GM12878 (cell line): ENCODE data around the gene PREX1. TPM values are rescaled to one million over a fixed set of nuclear protein-coding genes. Genes with fewer than 3 reads are reported as not detected.
A peak's percentile ranks its signal among the peaks of the same experiment; 100 is the strongest.

Experiments
- ATAC-seq: fragments of 200-7000 bp; cut with Tn5 transposase; 3 replicates; pipeline ENCODE4 v1.9.1; 2020; ENCODE audit warnings: mild to moderate bottlenecking, moderate library complexity
- BruUV-seq: library from RNA; stranded (reverse); fragments of 400-500 nt; replicated peaks from 2 replicates; lab custom pipeline; 2021; lab: Mats Ljungman, UMichigan
- CTCF ChIA-PET: fragments of 300-600 bp; sonication (Branson Sonifier 250); formaldehyde crosslinking; extraction: SDS; loops from one replicate; lab custom pipeline; 2021; ENCODE audit warnings: inconsistent platforms; lab: Yijun Ruan, JAX
- POLR2A ChIA-PET: fragments of 350-600 bp; formaldehyde crosslinking; extraction: SDS; loops from one replicate; lab custom pipeline; 2021; ENCODE audit warnings: inconsistent platforms; lab: Charles Lee
- RAD21 ChIA-PET: fragments of 300-600 bp; sonication (Branson Sonifier 250); formaldehyde crosslinking; loops from one replicate; lab custom pipeline; 2023; ENCODE audit warnings: antibody characterized with exemption; ENCODE audit not compliant: unreplicated experiment; lab: Charles Lee
- SMC1A ChIA-PET: fragments of 300-600 bp; sonication (Branson Sonifier 250); formaldehyde crosslinking; loops from one replicate; lab custom pipeline; 2023; ENCODE audit not compliant: unreplicated experiment, uncharacterized antibody; lab: Charles Lee
- DNase-seq: peaks from one replicate; pipeline ENCODE4 v3.0.0-alpha.2; 2011; ENCODE audit warnings: low read depth, low spot score
- FAIRE-seq: peaks from 3 replicates; lab custom pipeline; 2011; peaks lifted over from hg19 to GRCh38; lab: Jason Lieb, UNC
- H2AFZ ChIP-seq: 2 replicates; pipeline ENCODE4 v1.6.0; 2011; ENCODE audit warnings: low read depth, low read length, control low read depth; ENCODE audit not compliant: control insufficient read depth
- H3K27ac ChIP-seq: 2 replicates; pipeline ENCODE4 v1.5.1; 2011; ENCODE audit warnings: control low read depth; ENCODE audit not compliant: control insufficient read depth, insufficient read depth
- H3K27me3 ChIP-seq, 2 experiments: replicated peaks in 1 of 2; 2 replicates each; pipeline versions ENCODE4 v1.6.0 to v1.6.1; 2011; ENCODE audit warnings: low read length in 1 of 2; ENCODE audit not compliant: control insufficient read depth in 2 of 2, insufficient read depth in 2 of 2
- H3K36me3 ChIP-seq, 2 experiments: 2 replicates each; pipeline ENCODE4 v1.5.1; 2011; ENCODE audit warnings: low read length in 1 of 2; ENCODE audit not compliant: control insufficient read depth in 2 of 2, insufficient read depth in 2 of 2
- H3K4me1 ChIP-seq: 2 replicates; pipeline ENCODE4 v1.6.1; 2011; ENCODE audit warnings: mild to moderate bottlenecking, low read length, moderate library complexity, mixed read lengths; ENCODE audit not compliant: control insufficient read depth, insufficient read depth
- H3K4me2 ChIP-seq: 2 replicates; pipeline ENCODE4 v1.6.0; 2011; ENCODE audit warnings: control low read depth; ENCODE audit not compliant: control insufficient read depth, insufficient read depth
- H3K4me3 ChIP-seq: fragments of 200-600 bp; sonication (generic); 2 replicates; pipeline ENCODE4 v1.5.1; 2016
- H3K79me2 ChIP-seq: 2 replicates; pipeline ENCODE4 v1.6.0; 2011; ENCODE audit warnings: low read length; ENCODE audit not compliant: control insufficient read depth, insufficient read depth
- H3K9ac ChIP-seq: 2 replicates; pipeline ENCODE4 v1.8.0; 2011; ENCODE audit warnings: low read length, control low read depth, mixed read lengths; ENCODE audit not compliant: control insufficient read depth, insufficient read depth
- H3K9me3 ChIP-seq: replicated peaks from 3 replicates; pipeline ENCODE4 v1.5.1; 2011; ENCODE audit warnings: mild to moderate bottlenecking, low read length; ENCODE audit not compliant: control insufficient read depth, insufficient read depth
- H4K20me1 ChIP-seq: 2 replicates; pipeline ENCODE4 v1.6.0; 2011; ENCODE audit not compliant: control insufficient read depth, insufficient read depth
- NFXL1 ChIP-seq: fragments of 450-650 bp; IDR thresholded peaks from 2 replicates; pipeline ENCODE4 v1.6.1; 2017; ENCODE audit warnings: antibody characterized with exemption, mild to moderate bottlenecking, borderline replicate concordance
- NR2F1 ChIP-seq: fragments of 450-650 bp; conservative IDR thresholded peaks from 2 replicates; pipeline ENCODE4 v1.6.1; 2017; ENCODE audit warnings: mild to moderate bottlenecking
- POLR2A ChIP-seq: IDR thresholded peaks from 2 replicates; pipeline ENCODE4 v1.6.1; 2011; ENCODE audit warnings: low read depth, mild to moderate bottlenecking, low read length
- ZNF207 ChIP-seq: fragments of 450-650 bp; IDR thresholded peaks from 2 replicates; pipeline ENCODE4 v1.6.1; 2014; ENCODE audit warnings: antibody characterized with exemption, mild to moderate bottlenecking, borderline replicate concordance
- WGBS: methylation state at CpG from one replicate; pipeline ENCODE4 v1.1.6; 2016; ENCODE audit warnings: low lambda C conversion rate; ENCODE audit not compliant: insufficient replicate concordance, insufficient coverage; ENCODE audit errors: missing lambda C conversion rate; 5-methylcytosine and 5-hydroxymethylcytosine counted together
- in situ Hi-C: fragments of 300-500 bp; cut with MboI; formaldehyde crosslinking; loops from 9 replicates; pipeline ENCODE4 v1.14.3; 2018; ENCODE audit warnings: mixed read lengths
- intact Hi-C: fragments of 100-400 bp; cut with micrococcal nuclease; formaldehyde crosslinking; loops from one replicate; pipeline ENCODE4 v1.14.2; 2022; ENCODE audit not compliant: unreplicated experiment
- polyA plus RNA-seq, 11 experiments: library from polyadenylated mRNA; depleted of rRNA in 4 of 11; unstranded in 6 of 11; stranded (reverse) in 5 of 11; fragments of >200 nt; fragmentation: Nextera tagmentation in 4 of 11; fragmentation: Illumina TruSeq in 1 of 11; extraction: Ambion mirVana in 4 of 11; extraction: Trizol in 1 of 11; gene quantifications; 1 replicate in 1 of 11; 2 replicates in 10 of 11; pipeline versions ENCODE4 v1.2.1 to v1.2.3, GENCODE V29; 2011 to 2016; ENCODE audit warnings: inconsistent platforms in 2 of 11, missing spikeins in 2 of 11, low read depth in 1 of 11
- total RNA-seq, 4 experiments: library from RNA; depleted of rRNA in 3 of 4; stranded (reverse); fragments of >200 nt in 3 of 4; fragmentation: Illumina TruSeq in 1 of 4; extraction: Trizol in 1 of 4; gene quantifications; 2 replicates each; pipeline versions ENCODE4 v1.2.1 to v1.2.3, GENCODE V29; 2013 to 2021
- TF ChIP-seq, protein P1 (sequence below): fragments of 150-350 bp; IDR thresholded peaks from 2 replicates; pipeline ENCODE4 v1.6.1; 2016; ENCODE audit warnings: low read depth, low read length
- TF ChIP-seq, protein P2 (sequence below): fragments of 450-650 bp; IDR thresholded peaks from 2 replicates; pipeline ENCODE4 v1.6.1; 2016; ENCODE audit warnings: mild to moderate bottlenecking, moderate library complexity, borderline replicate concordance
- TF ChIP-seq, protein P3 (sequence below): IDR thresholded peaks from 2 replicates; pipeline ENCODE4 v1.6.1; 2012; ENCODE audit warnings: mild to moderate bottlenecking, low read depth, low read length

PREX1 gene
- total and polyA plus RNA-seq, 10 of the 15 experiments (the other 5 are each of a cell fraction or from before 2014, with no cell fraction given): 2.6 to 114 (median 38.9) TPM

DNA sequence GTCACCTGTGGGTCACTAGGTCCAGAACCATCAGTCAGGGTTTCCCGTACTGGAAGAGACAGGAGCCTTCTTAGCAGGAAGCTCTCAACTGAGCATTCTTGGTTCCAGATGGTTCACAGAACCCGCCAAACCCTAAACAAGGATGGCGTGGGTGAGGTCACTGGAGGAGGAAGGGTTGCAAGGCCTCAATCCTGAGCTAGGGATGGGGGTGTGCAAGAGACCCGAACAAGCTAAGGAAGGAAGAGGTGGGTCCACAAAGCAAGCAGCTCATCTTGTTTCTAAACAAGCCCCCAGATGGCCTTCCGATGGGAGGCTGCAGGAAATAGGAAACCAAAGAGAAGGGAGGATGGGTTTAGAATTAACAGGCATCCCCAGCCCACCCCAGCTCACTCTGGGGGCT lies 92.7 kb downstream of the PREX1 start (continued):
- TF ChIP-seq ZNF207: no peak
- TF ChIP-seq NR2F1: no peak
- TF ChIP-seq, protein P1, sequence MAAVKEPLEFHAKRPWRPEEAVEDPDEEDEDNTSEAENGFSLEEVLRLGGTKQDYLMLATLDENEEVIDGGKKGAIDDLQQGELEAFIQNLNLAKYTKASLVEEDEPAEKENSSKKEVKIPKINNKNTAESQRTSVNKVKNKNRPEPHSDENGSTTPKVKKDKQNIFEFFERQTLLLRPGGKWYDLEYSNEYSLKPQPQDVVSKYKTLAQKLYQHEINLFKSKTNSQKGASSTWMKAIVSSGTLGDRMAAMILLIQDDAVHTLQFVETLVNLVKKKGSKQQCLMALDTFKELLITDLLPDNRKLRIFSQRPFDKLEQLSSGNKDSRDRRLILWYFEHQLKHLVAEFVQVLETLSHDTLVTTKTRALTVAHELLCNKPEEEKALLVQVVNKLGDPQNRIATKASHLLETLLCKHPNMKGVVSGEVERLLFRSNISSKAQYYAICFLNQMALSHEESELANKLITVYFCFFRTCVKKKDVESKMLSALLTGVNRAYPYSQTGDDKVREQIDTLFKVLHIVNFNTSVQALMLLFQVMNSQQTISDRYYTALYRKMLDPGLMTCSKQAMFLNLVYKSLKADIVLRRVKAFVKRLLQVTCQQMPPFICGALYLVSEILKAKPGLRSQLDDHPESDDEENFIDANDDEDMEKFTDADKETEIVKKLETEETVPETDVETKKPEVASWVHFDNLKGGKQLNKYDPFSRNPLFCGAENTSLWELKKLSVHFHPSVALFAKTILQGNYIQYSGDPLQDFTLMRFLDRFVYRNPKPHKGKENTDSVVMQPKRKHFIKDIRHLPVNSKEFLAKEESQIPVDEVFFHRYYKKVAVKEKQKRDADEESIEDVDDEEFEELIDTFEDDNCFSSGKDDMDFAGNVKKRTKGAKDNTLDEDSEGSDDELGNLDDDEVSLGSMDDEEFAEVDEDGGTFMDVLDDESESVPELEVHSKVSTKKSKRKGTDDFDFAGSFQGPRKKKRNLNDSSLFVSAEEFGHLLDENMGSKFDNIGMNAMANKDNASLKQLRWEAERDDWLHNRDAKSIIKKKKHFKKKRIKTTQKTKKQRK: no peak

DNA sequence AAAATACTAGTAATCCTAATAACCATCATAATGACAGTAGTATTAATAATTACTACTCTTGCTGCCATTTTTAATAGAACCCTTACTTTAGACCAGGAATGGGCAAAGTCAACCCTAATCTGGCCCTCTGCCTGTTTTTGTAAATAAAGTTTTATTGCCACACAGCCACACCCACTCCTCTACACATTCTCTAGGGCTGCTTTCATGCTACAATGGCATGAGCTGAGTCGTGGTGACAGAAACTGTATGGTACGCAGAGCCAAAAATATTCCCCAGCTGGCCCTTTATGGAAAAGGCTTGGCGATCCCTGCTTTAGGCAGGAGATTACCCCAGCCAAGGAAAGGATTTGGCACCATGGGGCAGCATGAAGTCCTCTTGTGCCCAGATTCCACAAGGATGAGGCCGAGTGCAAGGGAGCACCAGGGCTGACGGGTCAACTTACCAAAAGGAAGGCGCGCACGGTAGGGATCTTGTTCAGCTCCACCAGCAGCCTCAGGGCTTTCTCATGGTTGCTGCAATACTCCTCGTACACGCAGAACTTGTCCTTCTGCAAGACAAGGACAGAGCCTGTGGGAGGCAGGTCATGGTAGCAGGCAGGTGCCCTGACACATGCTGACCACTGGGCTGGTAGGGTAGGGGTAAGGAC lies 93.6 kb downstream of the PREX1 start:
- Histone ChIP-seq H2AFZ (no peak overlapping the region), H3K27me3 (no peaks in the 10 kb centered on the region), H4K20me1 (no peaks in the 10 kb centered on the region), H3K79me2 (peaks cover 17% of the 10 kb centered on the region), H3K4me3 (no peak overlapping the region), H3K27ac (no peak overlapping the region), H3K36me3 (peaks cover 38 to 43% of the 10 kb centered on the region in 2 experiments), H3K9me3 (no peaks in the 10 kb centered on the region), H3K4me2 (no peak overlapping the region), H3K4me1 (peaks cover 27% of the 10 kb centered on the region), H3K9ac (no peak overlapping the region)
- POLR2A ChIA-PET: no interaction called here
- CTCF ChIA-PET: interaction anchor here (1.1 kb wide), 1 partner anchor 99 kb away, joined by 3 read pairs; no protein-coding TSS in a partner anchor
- RAD21 ChIA-PET: interaction anchor here (0.6 kb wide), 1 partner anchor 15 kb away, joined by 3 read pairs; no protein-coding TSS in a partner anchor
- SMC1A ChIA-PET: interaction anchor here (0.8 to 2.2 kb wide), 4 partner anchors 10 to 171 kb away, joined by 4 to 6 read pairs (median 5); no protein-coding TSS in a partner anchor
- no TSS peak for BruUV-seq
- intact Hi-C loops: no loop called here
- DNase-seq (no peak), FAIRE-seq (no peak), ATAC-seq (no peak)
- TF ChIP-seq, protein P2, sequence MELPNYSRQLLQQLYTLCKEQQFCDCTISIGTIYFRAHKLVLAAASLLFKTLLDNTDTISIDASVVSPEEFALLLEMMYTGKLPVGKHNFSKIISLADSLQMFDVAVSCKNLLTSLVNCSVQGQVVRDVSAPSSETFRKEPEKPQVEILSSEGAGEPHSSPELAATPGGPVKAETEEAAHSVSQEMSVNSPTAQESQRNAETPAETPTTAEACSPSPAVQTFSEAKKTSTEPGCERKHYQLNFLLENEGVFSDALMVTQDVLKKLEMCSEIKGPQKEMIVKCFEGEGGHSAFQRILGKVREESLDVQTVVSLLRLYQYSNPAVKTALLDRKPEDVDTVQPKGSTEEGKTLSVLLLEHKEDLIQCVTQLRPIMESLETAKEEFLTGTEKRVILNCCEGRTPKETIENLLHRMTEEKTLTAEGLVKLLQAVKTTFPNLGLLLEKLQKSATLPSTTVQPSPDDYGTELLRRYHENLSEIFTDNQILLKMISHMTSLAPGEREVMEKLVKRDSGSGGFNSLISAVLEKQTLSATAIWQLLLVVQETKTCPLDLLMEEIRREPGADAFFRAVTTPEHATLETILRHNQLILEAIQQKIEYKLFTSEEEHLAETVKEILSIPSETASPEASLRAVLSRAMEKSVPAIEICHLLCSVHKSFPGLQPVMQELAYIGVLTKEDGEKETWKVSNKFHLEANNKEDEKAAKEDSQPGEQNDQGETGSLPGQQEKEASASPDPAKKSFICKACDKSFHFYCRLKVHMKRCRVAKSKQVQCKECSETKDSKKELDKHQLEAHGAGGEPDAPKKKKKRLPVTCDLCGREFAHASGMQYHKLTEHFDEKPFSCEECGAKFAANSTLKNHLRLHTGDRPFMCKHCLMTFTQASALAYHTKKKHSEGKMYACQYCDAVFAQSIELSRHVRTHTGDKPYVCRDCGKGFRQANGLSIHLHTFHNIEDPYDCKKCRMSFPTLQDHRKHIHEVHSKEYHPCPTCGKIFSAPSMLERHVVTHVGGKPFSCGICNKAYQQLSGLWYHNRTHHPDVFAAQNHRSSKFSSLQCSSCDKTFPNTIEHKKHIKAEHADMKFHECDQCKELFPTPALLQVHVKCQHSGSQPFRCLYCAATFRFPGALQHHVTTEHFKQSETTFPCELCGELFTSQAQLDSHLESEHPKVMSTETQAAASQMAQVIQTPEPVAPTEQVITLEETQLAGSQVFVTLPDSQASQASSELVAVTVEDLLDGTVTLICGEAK: peak; percentile 72
- TF ChIP-seq, protein P3, sequence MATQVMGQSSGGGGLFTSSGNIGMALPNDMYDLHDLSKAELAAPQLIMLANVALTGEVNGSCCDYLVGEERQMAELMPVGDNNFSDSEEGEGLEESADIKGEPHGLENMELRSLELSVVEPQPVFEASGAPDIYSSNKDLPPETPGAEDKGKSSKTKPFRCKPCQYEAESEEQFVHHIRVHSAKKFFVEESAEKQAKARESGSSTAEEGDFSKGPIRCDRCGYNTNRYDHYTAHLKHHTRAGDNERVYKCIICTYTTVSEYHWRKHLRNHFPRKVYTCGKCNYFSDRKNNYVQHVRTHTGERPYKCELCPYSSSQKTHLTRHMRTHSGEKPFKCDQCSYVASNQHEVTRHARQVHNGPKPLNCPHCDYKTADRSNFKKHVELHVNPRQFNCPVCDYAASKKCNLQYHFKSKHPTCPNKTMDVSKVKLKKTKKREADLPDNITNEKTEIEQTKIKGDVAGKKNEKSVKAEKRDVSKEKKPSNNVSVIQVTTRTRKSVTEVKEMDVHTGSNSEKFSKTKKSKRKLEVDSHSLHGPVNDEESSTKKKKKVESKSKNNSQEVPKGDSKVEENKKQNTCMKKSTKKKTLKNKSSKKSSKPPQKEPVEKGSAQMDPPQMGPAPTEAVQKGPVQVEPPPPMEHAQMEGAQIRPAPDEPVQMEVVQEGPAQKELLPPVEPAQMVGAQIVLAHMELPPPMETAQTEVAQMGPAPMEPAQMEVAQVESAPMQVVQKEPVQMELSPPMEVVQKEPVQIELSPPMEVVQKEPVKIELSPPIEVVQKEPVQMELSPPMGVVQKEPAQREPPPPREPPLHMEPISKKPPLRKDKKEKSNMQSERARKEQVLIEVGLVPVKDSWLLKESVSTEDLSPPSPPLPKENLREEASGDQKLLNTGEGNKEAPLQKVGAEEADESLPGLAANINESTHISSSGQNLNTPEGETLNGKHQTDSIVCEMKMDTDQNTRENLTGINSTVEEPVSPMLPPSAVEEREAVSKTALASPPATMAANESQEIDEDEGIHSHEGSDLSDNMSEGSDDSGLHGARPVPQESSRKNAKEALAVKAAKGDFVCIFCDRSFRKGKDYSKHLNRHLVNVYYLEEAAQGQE: no peak
- no peak for TF ChIP-seq NFXL1
- TF ChIP-seq POLR2A: peak; percentile 31; the same call in 1 of the 2 replicates
- in situ Hi-C loops: no loop called here
- WGBS: 93% methylated on average over 10 of the region's 10 CpGs
